GM23338 (cell line): Measurements from ENCODE around the gene SETBP1. TPM values are rescaled to one million over a fixed set of nuclear protein-coding genes. Genes with fewer than 3 reads are reported as not detected.

Source experiments
- ATAC-seq: fragments of 200-7000 bp; cut with Tn5 transposase; 3 replicates; pipeline ENCODE4 v1.9.1; 2020
- DNase-seq: peaks from one replicate; pipeline ENCODE4 v3.0.0-alpha.2; 2015; ENCODE audit warnings: low spot score
- H2AFZ ChIP-seq: fragments of 200-600 bp; sonication (generic); 2 replicates; pipeline ENCODE4 v1.8.0; 2016; ENCODE audit warnings: antibody characterized with exemption, mild to moderate bottlenecking, moderate library complexity
- H3F3A ChIP-seq: fragments of 200-600 bp; sonication (generic); replicated peaks from 2 replicates; pipeline ENCODE4 v1.8.0; 2017; ENCODE audit warnings: antibody characterized with exemption, mixed run types, low read depth
- H3K27ac ChIP-seq: fragments of 200-600 bp; sonication (generic); 2 replicates; pipeline ENCODE4 v1.6.1; 2016; ENCODE audit warnings: low read depth
- H3K27me3 ChIP-seq: fragments of 200-600 bp; sonication (generic); 2 replicates; pipeline ENCODE4 v1.8.0; 2016; ENCODE audit warnings: mild to moderate bottlenecking, mixed run types, moderate library complexity; ENCODE audit not compliant: insufficient read depth
- H3K36me3 ChIP-seq: fragments of 200-600 bp; sonication (generic); 2 replicates; pipeline ENCODE4 v1.8.0; 2016; ENCODE audit warnings: mild to moderate bottlenecking; ENCODE audit not compliant: insufficient read depth
- H3K4me1 ChIP-seq: fragments of 200-600 bp; sonication (generic); 2 replicates; pipeline ENCODE4 v1.8.0; 2016; ENCODE audit warnings: mild to moderate bottlenecking, moderate library complexity; ENCODE audit not compliant: insufficient read depth
- H3K4me2 ChIP-seq: fragments of 200-600 bp; sonication (generic); 2 replicates; pipeline ENCODE4 v1.7.1; 2017; ENCODE audit warnings: mixed run types
- H3K4me3 ChIP-seq: fragments of 200-600 bp; sonication (generic); 2 replicates; pipeline ENCODE4 v1.6.1; 2016; ENCODE audit warnings: mixed run types
- H3K79me2 ChIP-seq: fragments of 200-600 bp; sonication (generic); replicated peaks from 2 replicates; pipeline ENCODE4 v1.8.0; 2017; ENCODE audit warnings: mild to moderate bottlenecking; ENCODE audit not compliant: insufficient read depth
- H3K9me2 ChIP-seq: fragments of 200-600 bp; sonication (generic); 2 replicates; pipeline ENCODE4 v1.8.0; 2017; ENCODE audit not compliant: insufficient read depth
- H4K20me1 ChIP-seq: fragments of 200-600 bp; sonication (generic); replicated peaks from 2 replicates; pipeline ENCODE4 v1.8.0; 2017; ENCODE audit warnings: mild to moderate bottlenecking; ENCODE audit not compliant: insufficient read depth
- H3K27ac Mint-ChIP-seq: 2 replicates; pipeline ENCODE4 v1.8.0; 2020; ENCODE audit warnings: inconsistent platforms, mild to moderate bottlenecking, moderate library complexity, mixed read lengths
- H3K27me3 Mint-ChIP-seq: 3 replicates; pipeline ENCODE4 v1.8.0; 2022; ENCODE audit warnings: low read depth, mild to moderate bottlenecking, moderate library complexity, mixed read lengths, inconsistent platforms; ENCODE audit not compliant: insufficient read depth, poor library complexity
- H3K36me3 Mint-ChIP-seq: 3 replicates; pipeline ENCODE4 v1.8.0; 2021; ENCODE audit warnings: low read depth, mild to moderate bottlenecking, inconsistent platforms, moderate library complexity, mixed read lengths
- H3K4me1 Mint-ChIP-seq: 3 replicates; pipeline ENCODE4 v1.8.0; 2020; ENCODE audit warnings: mild to moderate bottlenecking, inconsistent platforms, mixed read lengths
- H3K4me3 Mint-ChIP-seq: 3 replicates; pipeline ENCODE4 v1.8.0; 2021; ENCODE audit warnings: moderate library complexity, mild to moderate bottlenecking, inconsistent platforms, mixed read lengths
- H3K9me3 Mint-ChIP-seq: 3 replicates; pipeline ENCODE4 v1.8.0; 2020; ENCODE audit warnings: moderate library complexity, mild to moderate bottlenecking, inconsistent platforms, mixed read lengths
- CREB1 ChIP-seq: fragments of 250-450 bp; sonication (Bioruptor Pico); IDR thresholded peaks from 2 replicates; pipeline ENCODE4 v1.5.0; 2020; ENCODE audit warnings: low read depth, mild to moderate bottlenecking, moderate library complexity
- EZH2 ChIP-seq: fragments of 200-600 bp; sonication (generic); IDR thresholded peaks from one replicate; pipeline ENCODE4 v1.8.0; 2017; ENCODE audit warnings: antibody characterized with exemption, mild to moderate bottlenecking, low read depth; ENCODE audit not compliant: unreplicated experiment
- EZH2phosphoT487 ChIP-seq: fragments of 200-600 bp; sonication (generic); IDR thresholded peaks from one replicate; pipeline ENCODE4 v1.8.1; 2018; ENCODE audit warnings: antibody characterized with exemption; ENCODE audit not compliant: unreplicated experiment
- JUNB ChIP-seq: IDR thresholded peaks from one replicate; pipeline ENCODE4 v1.6.1; 2016; ENCODE audit warnings: antibody characterized with exemption; ENCODE audit not compliant: unreplicated experiment
- NANOG ChIP-seq: IDR thresholded peaks from 2 replicates; pipeline ENCODE4 v1.6.1; 2016; ENCODE audit warnings: antibody characterized with exemption, borderline replicate concordance
- POLR2AphosphoS5 ChIP-seq: IDR thresholded peaks from 2 replicates; pipeline ENCODE4 v1.6.1; 2016; ENCODE audit warnings: antibody characterized with exemption, low read depth
- STAT1 ChIP-seq: IDR thresholded peaks from one replicate; pipeline ENCODE4 v1.6.1; 2016; ENCODE audit warnings: antibody characterized with exemption; ENCODE audit not compliant: unreplicated experiment
- ZNF114 ChIP-seq: fragments of 250-450 bp; sonication (Bioruptor Pico); IDR thresholded peaks from 2 replicates; pipeline ENCODE4 v1.5.0; 2020; ENCODE audit warnings: mild to moderate bottlenecking, moderate library complexity
- ZNF331 ChIP-seq: fragments of 250-450 bp; sonication (Bioruptor Pico); IDR thresholded peaks from 2 replicates; pipeline ENCODE4 v1.5.0; 2020; ENCODE audit warnings: low read depth, mild to moderate bottlenecking, moderate library complexity
- polyA plus RNA-seq: library from polyadenylated mRNA; unstranded; fragments of >200 nt; fragmentation: Nextera tagmentation; extraction: Ambion mirVana; gene quantifications from 2 replicates; pipeline ENCODE4 v1.2.1, GENCODE V29; 2016
- total RNA-seq: library from RNA; depleted of rRNA; stranded (reverse); fragments of >200 nt; shearing (Covaris generic); gene quantifications from 2 replicates; pipeline ENCODE4 v1.2.3, GENCODE V29; 2014
- TF ChIP-seq, protein P1 (sequence below): fragments of 250-450 bp; sonication (Bioruptor Pico); IDR thresholded peaks from 2 replicates; pipeline ENCODE4 v1.5.0; 2020; ENCODE audit warnings: mild to moderate bottlenecking, moderate library complexity
- TF ChIP-seq, protein P2 (sequence below): IDR thresholded peaks from 2 replicates; pipeline ENCODE4 v1.6.1; 2016; ENCODE audit warnings: antibody characterized with exemption
- TF ChIP-seq, protein P3 (sequence below): IDR thresholded peaks from one replicate; pipeline ENCODE4 v1.6.1; 2018; ENCODE audit warnings: antibody characterized with exemption; ENCODE audit not compliant: unreplicated experiment
- TF ChIP-seq, protein P4 (sequence below), 2 experiments: fragments of 200-600 bp in 1 of 2; sonication (generic) in 1 of 2; conservative IDR thresholded peaks; 2 replicates each; pipeline versions ENCODE4 v1.5.1 to v1.6.1; 2016 to 2017; ENCODE audit warnings: antibody characterized with exemption in 2 of 2, low read depth in 2 of 2, mild to moderate bottlenecking in 2 of 2, moderate library complexity in 1 of 2

The SETBP1 gene
- total and polyA plus RNA-seq, 2 experiments from 2014 or later = 1.6 to 5.5 TPM

DNA sequence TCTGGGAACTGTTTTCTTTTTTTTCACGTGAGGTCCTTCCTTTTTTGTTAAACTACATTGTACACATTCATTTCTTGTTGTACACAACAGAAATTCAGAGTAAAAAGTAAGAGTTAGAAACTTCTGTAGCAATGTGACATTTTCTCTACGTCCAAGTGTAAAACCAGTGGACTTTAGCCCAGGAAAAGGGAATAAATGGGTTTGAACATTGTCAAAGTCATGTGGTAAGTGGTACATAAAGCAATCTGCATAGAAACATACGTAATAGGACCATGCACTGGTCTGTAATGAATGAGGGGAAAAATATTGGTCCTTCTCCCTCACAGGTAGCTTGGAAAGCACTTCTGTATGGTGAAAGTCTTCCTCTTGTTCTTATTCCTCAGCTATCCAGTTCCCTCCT, 421.4 kb downstream of the SETBP1 start:
- TF ChIP-seq, protein P1, sequence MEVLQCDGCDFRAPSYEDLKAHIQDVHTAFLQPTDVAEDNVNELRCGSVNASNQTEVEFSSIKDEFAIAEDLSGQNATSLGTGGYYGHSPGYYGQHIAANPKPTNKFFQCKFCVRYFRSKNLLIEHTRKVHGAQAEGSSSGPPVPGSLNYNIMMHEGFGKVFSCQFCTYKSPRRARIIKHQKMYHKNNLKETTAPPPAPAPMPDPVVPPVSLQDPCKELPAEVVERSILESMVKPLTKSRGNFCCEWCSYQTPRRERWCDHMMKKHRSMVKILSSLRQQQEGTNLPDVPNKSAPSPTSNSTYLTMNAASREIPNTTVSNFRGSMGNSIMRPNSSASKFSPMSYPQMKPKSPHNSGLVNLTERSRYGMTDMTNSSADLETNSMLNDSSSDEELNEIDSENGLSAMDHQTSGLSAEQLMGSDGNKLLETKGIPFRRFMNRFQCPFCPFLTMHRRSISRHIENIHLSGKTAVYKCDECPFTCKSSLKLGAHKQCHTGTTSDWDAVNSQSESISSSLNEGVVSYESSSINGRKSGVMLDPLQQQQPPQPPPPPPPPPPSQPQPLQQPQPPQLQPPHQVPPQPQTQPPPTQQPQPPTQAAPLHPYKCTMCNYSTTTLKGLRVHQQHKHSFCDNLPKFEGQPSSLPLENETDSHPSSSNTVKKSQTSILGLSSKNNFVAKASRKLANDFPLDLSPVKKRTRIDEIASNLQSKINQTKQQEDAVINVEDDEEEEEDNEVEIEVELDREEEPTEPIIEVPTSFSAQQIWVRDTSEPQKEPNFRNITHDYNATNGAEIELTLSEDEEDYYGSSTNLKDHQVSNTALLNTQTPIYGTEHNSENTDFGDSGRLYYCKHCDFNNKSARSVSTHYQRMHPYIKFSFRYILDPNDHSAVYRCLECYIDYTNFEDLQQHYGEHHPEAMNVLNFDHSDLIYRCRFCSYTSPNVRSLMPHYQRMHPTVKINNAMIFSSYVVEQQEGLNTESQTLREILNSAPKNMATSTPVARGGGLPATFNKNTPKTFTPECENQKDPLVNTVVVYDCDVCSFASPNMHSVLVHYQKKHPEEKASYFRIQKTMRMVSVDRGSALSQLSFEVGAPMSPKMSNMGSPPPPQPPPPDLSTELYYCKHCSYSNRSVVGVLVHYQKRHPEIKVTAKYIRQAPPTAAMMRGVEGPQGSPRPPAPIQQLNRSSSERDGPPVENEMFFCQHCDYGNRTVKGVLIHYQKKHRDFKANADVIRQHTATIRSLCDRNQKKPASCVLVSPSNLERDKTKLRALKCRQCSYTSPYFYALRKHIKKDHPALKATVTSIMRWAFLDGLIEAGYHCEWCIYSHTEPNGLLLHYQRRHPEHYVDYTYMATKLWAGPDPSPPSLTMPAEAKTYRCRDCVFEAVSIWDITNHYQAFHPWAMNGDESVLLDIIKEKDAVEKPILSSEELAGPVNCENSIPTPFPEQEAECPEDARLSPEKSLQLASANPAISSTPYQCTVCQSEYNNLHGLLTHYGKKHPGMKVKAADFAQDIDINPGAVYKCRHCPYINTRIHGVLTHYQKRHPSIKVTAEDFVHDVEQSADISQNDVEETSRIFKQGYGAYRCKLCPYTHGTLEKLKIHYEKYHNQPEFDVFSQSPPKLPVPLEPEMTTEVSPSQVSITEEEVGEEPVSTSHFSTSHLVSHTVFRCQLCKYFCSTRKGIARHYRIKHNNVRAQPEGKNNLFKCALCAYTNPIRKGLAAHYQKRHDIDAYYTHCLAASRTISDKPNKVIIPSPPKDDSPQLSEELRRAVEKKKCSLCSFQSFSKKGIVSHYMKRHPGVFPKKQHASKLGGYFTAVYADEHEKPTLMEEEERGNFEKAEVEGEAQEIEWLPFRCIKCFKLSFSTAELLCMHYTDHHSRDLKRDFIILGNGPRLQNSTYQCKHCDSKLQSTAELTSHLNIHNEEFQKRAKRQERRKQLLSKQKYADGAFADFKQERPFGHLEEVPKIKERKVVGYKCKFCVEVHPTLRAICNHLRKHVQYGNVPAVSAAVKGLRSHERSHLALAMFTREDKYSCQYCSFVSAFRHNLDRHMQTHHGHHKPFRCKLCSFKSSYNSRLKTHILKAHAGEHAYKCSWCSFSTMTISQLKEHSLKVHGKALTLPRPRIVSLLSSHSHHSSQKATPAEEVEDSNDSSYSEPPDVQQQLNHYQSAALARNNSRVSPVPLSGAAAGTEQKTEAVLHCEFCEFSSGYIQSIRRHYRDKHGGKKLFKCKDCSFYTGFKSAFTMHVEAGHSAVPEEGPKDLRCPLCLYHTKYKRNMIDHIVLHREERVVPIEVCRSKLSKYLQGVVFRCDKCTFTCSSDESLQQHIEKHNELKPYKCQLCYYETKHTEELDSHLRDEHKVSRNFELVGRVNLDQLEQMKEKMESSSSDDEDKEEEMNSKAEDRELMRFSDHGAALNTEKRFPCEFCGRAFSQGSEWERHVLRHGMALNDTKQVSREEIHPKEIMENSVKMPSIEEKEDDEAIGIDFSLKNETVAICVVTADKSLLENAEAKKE (CRISPR knock-in tag) = no peak
- TF ChIP-seq ZNF331 (CRISPR knock-in tag) = no peak
- TF ChIP-seq, protein P2, sequence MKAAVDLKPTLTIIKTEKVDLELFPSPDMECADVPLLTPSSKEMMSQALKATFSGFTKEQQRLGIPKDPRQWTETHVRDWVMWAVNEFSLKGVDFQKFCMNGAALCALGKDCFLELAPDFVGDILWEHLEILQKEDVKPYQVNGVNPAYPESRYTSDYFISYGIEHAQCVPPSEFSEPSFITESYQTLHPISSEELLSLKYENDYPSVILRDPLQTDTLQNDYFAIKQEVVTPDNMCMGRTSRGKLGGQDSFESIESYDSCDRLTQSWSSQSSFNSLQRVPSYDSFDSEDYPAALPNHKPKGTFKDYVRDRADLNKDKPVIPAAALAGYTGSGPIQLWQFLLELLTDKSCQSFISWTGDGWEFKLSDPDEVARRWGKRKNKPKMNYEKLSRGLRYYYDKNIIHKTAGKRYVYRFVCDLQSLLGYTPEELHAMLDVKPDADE = no peak
- TF ChIP-seq ZNF114 (CRISPR knock-in tag) = no peak
- TF ChIP-seq STAT1 = no peak
- no peak for TF ChIP-seq NANOG
- no peak for TF ChIP-seq EZH2phosphoT487
- no peak for TF ChIP-seq JUNB
- TF ChIP-seq EZH2 = no peak
- TF ChIP-seq, protein P3, sequence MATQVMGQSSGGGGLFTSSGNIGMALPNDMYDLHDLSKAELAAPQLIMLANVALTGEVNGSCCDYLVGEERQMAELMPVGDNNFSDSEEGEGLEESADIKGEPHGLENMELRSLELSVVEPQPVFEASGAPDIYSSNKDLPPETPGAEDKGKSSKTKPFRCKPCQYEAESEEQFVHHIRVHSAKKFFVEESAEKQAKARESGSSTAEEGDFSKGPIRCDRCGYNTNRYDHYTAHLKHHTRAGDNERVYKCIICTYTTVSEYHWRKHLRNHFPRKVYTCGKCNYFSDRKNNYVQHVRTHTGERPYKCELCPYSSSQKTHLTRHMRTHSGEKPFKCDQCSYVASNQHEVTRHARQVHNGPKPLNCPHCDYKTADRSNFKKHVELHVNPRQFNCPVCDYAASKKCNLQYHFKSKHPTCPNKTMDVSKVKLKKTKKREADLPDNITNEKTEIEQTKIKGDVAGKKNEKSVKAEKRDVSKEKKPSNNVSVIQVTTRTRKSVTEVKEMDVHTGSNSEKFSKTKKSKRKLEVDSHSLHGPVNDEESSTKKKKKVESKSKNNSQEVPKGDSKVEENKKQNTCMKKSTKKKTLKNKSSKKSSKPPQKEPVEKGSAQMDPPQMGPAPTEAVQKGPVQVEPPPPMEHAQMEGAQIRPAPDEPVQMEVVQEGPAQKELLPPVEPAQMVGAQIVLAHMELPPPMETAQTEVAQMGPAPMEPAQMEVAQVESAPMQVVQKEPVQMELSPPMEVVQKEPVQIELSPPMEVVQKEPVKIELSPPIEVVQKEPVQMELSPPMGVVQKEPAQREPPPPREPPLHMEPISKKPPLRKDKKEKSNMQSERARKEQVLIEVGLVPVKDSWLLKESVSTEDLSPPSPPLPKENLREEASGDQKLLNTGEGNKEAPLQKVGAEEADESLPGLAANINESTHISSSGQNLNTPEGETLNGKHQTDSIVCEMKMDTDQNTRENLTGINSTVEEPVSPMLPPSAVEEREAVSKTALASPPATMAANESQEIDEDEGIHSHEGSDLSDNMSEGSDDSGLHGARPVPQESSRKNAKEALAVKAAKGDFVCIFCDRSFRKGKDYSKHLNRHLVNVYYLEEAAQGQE = no peak
- TF ChIP-seq, protein P4, sequence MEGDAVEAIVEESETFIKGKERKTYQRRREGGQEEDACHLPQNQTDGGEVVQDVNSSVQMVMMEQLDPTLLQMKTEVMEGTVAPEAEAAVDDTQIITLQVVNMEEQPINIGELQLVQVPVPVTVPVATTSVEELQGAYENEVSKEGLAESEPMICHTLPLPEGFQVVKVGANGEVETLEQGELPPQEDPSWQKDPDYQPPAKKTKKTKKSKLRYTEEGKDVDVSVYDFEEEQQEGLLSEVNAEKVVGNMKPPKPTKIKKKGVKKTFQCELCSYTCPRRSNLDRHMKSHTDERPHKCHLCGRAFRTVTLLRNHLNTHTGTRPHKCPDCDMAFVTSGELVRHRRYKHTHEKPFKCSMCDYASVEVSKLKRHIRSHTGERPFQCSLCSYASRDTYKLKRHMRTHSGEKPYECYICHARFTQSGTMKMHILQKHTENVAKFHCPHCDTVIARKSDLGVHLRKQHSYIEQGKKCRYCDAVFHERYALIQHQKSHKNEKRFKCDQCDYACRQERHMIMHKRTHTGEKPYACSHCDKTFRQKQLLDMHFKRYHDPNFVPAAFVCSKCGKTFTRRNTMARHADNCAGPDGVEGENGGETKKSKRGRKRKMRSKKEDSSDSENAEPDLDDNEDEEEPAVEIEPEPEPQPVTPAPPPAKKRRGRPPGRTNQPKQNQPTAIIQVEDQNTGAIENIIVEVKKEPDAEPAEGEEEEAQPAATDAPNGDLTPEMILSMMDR (conservative IDR thresholded peaks at IDR 0.05; ENCODE audit: low read depth in 2 of 2) = no peak
- TF ChIP-seq POLR2AphosphoS5 = no peak
- no peak for TF ChIP-seq CREB1 (CRISPR knock-in tag)

More for the DNA sequence above, 421.4 kb downstream of the SETBP1 start:
- H3K79me2 ChIP-seq = no peaks in the 10 kb centered on the region
- no peaks in the 10 kb centered on the region for H3F3A ChIP-seq
- DNase-seq (no peak), ATAC-seq (no peak)
- H3K4me2 ChIP-seq = no peak overlapping the region
- Mint-ChIP-seq H3K4me3 (no peak overlapping the region), H3K27ac (no peak overlapping the region), H3K36me3 (no peaks in the 10 kb centered on the region; the same call in 2 of the 3 replicates), H3K27me3 (peaks cover 1% of the 10 kb centered on the region), H3K9me3 (no peaks in the 10 kb centered on the region), H3K4me1 (peaks cover 18% of the 10 kb centered on the region)
- H3K27ac ChIP-seq = no peak overlapping the region
- no peaks in the 10 kb centered on the region for H3K36me3 ChIP-seq
- H4K20me1 ChIP-seq = no peaks in the 10 kb centered on the region
- H3K9me2 ChIP-seq = peaks cover 17% of the 10 kb centered on the region
- no peaks in the 10 kb centered on the region for H3K4me1 ChIP-seq
- H3K4me3 ChIP-seq = no peak overlapping the region
- H3K27me3 ChIP-seq = no peaks in the 10 kb centered on the region
- no peak overlapping the region for H2AFZ ChIP-seq
